Naive B cell (primary cell): ENCODE results near the gene ATP10B. TPM values are rescaled to one million over a fixed set of nuclear protein-coding genes. Genes with fewer than 3 reads are reported as not detected.

Source experiments
- ATAC-seq, 2 donors: fragments of 150-1000 bp; cut with Tn5 transposase; 2 replicates each; pipeline ENCODE4 v1.10.0; 2021; ENCODE audit warnings: low read depth in 2 of 2, mild to moderate bottlenecking in 2 of 2, moderate library complexity in 2 of 2
- DNase-seq: peaks from one replicate; pipeline ENCODE4 v3.0.0; 2022
- H3K27ac Mint-ChIP-seq, 6 donors: one replicate each; pipeline ENCODE4 v1.8.0; 2020 to 2022; ENCODE audit warnings: mild to moderate bottlenecking in 6 of 6, mixed read lengths in 6 of 6, moderate library complexity in 5 of 6, inconsistent platforms in 2 of 6
- H3K27me3 Mint-ChIP-seq, 3 donors: one replicate each; pipeline ENCODE4 v1.8.0; 2021 to 2022; ENCODE audit warnings: mixed read lengths in 3 of 3, mild to moderate bottlenecking in 1 of 3
- H3K36me3 Mint-ChIP-seq, 2 donors: one replicate each; pipeline ENCODE4 v1.8.0; 2020 to 2022; ENCODE audit warnings: mixed read lengths in 2 of 2, inconsistent platforms in 1 of 2, mild to moderate bottlenecking in 1 of 2
- H3K4me1 Mint-ChIP-seq, 3 donors: one replicate each; pipeline ENCODE4 v1.8.0; 2020 to 2022; ENCODE audit warnings: mixed read lengths in 3 of 3, inconsistent platforms in 1 of 3, mild to moderate bottlenecking in 1 of 3, moderate library complexity in 1 of 3
- H3K4me3 Mint-ChIP-seq, 8 donors: one replicate each; pipeline ENCODE4 v1.8.0; 2020 to 2022; ENCODE audit warnings: mild to moderate bottlenecking in 8 of 8, mixed read lengths in 8 of 8, moderate library complexity in 8 of 8, inconsistent platforms in 2 of 8
- H3K9me3 Mint-ChIP-seq, 7 donors: one replicate each; pipeline ENCODE4 v1.8.0; 2020 to 2022; ENCODE audit warnings: mixed read lengths in 7 of 7, mild to moderate bottlenecking in 5 of 7, inconsistent platforms in 2 of 7, moderate library complexity in 1 of 7
- polyA plus RNA-seq, 6 donors: library from polyadenylated mRNA; unstranded; fragments of 300-500 nt; fragmentation: Illumina TruSeq; gene quantifications; one replicate each; pipeline ENCODE4 v1.2.3, GENCODE V29; 2021; ENCODE audit warnings: low read depth in 6 of 6

ATP10B gene
- polyA plus RNA-seq, 6 donors from 2014 or later: not detected

DNA sequence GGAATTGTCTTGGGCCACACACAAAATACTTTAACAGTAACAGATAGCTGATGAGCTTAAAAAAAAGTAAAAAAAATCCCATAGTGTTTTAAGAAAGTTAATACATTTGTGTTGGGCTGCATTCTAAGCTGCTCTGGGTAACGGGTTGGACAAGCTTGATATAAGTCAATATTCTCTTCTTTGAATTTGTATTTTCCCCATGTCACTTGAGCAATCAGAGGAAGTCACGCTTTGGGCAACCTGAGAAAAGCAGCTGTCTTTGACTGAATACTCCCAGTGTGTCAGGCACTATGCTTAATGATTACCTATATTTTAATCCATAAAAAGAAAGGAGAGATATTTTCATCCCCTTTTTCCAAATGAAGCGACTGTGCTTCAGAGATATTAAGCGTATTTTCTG, 84.9 kb downstream of the ATP10B start:
- no peaks in the 10 kb centered on the region for H3K36me3 Mint-ChIP-seq
- H3K27me3 Mint-ChIP-seq: peaks cover 0 to 14% (median 0%) of the 10 kb centered on the region in 3 donors
- ATAC-seq (no peak), DNase-seq (no peak)
- H3K4me1 Mint-ChIP-seq: no peaks in the 10 kb centered on the region
- no peak overlapping the region for H3K27ac Mint-ChIP-seq
- H3K9me3 Mint-ChIP-seq: peaks cover 0 to 10% (median 2%) of the 10 kb centered on the region in 7 donors
- H3K4me3 Mint-ChIP-seq: no peak overlapping the region

- DNase-seq (no peak), ATAC-seq (no peak)
- H3K9me3 Mint-ChIP-seq: peaks cover 0 to 19% (median 13%) of the 10 kb centered on the region in 7 donors
- no peak overlapping the region for H3K27ac Mint-ChIP-seq
- peaks cover 4 to 21% (median 19%) of the 10 kb centered on the region in 3 donors for H3K27me3 Mint-ChIP-seq
- H3K4me3 Mint-ChIP-seq: no peak overlapping the region
- H3K4me1 Mint-ChIP-seq: no peaks in the 10 kb centered on the region
- H3K36me3 Mint-ChIP-seq: no peaks in the 10 kb centered on the region
These were observed 92.0 kb downstream of the ATP10B start for GRCh38 chr5:160760008-160760407.

DNA sequence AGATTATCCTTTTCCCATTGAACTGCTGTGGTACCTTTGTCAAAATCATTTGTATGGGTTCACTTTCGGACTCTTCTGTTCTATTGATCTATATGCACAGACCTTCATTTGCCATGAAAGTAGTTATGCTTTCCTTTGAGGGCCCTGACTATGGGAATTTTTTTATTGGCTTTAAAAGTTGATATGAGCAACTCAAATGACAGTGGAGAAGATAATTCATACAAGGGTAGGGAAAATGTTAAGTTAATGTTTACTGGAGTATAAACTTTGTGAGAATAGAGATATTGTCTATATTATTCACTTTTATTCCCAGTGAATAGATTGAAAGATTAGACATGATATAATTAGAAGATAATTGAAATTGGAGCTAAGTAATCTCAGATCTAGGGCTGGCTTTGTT, 94.8 kb downstream of the ATP10B start:
- Mint-ChIP-seq H3K4me1 (no peaks in the 10 kb centered on the region), H3K27ac (no peak overlapping the region), H3K27me3 (peaks cover 4 to 21% (median 11%) of the 10 kb centered on the region in 3 donors), H3K9me3 (peaks cover 0 to 15% (median 11%) of the 10 kb centered on the region in 7 donors), H3K36me3 (no peaks in the 10 kb centered on the region), H3K4me3 (no peak overlapping the region)
- ATAC-seq (no peak), DNase-seq (no peak)

DNA sequence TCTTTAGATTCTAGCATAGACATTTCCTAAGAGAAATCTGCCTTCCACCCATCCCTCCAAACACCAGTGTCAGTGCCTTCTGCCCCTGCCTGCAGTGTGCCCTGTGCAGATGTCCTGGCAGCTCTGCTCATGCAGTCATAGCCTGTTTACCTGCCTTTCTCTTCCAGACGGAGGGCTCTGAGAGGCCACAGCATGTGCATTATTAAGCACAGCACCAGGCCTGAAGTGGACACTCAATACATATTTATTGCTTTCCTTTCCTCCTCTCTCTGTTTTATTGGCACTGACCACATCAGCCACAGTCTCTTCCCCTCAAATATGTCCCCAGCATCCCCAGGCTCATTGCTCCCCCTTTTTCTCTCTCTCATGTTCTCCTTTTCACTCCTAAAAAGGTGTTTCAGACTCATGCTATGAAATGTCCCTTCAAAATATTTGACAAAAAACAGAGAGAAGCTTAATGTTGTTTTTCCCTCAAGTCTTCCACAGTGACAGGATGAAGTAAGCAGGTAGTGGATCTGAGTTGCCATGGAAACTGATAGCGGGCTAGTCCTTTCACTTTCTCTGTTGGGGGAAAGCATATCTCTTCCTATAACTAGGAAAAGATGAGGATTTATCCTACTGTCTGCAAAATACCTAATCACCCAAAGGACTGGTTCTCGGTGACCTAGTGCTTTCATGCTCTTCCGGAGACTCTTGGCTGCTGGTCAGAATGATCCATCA, 100.9 kb downstream of the ATP10B start:
- Mint-ChIP-seq H3K36me3 (no peaks in the 10 kb centered on the region), H3K27me3 (peaks cover under 1 to 13% (median 11%) of the 10 kb centered on the region in 3 donors), H3K27ac (no peak overlapping the region), H3K4me1 (no peaks in the 10 kb centered on the region), H3K9me3 (peaks cover 0 to 4% (median 0%) of the 10 kb centered on the region in 7 donors), H3K4me3 (no peak overlapping the region)
- ATAC-seq (no peak), DNase-seq (no peak)

DNA sequence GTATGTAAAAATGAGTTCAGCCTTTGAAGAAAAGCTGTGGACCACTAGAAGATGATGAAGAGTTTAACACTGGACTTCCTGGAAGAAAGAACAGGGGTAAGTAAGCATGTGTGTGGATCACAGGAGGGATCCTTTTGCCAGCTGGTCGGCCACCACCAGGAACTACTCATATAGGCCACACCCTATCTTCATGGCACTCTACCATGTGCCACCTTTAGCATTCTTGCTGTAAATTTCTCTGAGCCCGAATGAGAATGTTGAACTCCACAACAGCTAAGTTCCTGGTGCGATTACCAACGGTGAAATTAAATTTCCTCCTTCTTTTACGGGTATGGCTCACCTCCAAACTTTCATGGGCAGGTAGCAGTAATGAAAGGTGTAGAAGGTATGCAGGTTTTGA, 102.3 kb downstream of the ATP10B start:
- Mint-ChIP-seq H3K9me3 (no peaks in the 10 kb centered on the region), H3K4me3 (no peak overlapping the region), H3K27ac (no peak overlapping the region), H3K36me3 (no peaks in the 10 kb centered on the region), H3K4me1 (no peaks in the 10 kb centered on the region), H3K27me3 (peaks cover 0 to 13% (median 10%) of the 10 kb centered on the region in 3 donors)
- no peak for DNase-seq
- ATAC-seq: no peak

DNA sequence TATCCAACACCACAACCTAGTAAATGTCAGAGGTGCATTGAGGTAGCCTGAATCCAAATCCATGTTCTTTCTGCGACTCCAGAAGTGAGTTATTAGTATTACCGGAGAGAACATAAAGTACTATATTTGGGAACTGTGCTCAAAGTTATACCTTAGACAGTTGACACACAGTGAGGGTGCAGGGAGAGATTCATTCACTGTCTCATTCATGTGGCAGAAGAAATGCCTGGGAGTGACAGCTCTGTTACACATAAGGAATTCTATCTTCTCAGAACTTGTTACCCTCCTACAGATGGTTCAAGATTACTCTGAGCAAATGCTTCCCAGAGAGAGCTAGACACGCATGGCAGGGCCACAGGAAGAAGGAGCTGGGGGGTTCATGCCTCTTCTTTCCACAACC, 103.0 kb downstream of the ATP10B start:
- Mint-ChIP-seq H3K4me3 (no peak overlapping the region), H3K9me3 (no peaks in the 10 kb centered on the region), H3K27ac (no peak overlapping the region), H3K27me3 (peaks cover 0 to 13% (median 10%) of the 10 kb centered on the region in 3 donors), H3K4me1 (no peaks in the 10 kb centered on the region), H3K36me3 (no peaks in the 10 kb centered on the region)
- DNase-seq: no peak
- ATAC-seq: no peak

GRCh38 chr5:160747987-160748386, 104.0 kb downstream of the ATP10B start:
- Mint-ChIP-seq H3K36me3 (no peaks in the 10 kb centered on the region), H3K27ac (no peak overlapping the region), H3K27me3 (peaks cover 0 to 13% (median 10%) of the 10 kb centered on the region in 3 donors), H3K4me1 (no peaks in the 10 kb centered on the region), H3K4me3 (no peak overlapping the region), H3K9me3 (no peaks in the 10 kb centered on the region)
- DNase-seq: no peak
- no peak for ATAC-seq

GRCh38 chr5:160747559-160747958, 104.5 kb downstream of the ATP10B start:
- Mint-ChIP-seq H3K4me3 (no peak overlapping the region), H3K9me3 (no peaks in the 10 kb centered on the region), H3K27me3 (peaks cover 0 to 13% (median 10%) of the 10 kb centered on the region in 3 donors), H3K36me3 (no peaks in the 10 kb centered on the region), H3K27ac (no peak overlapping the region), H3K4me1 (no peaks in the 10 kb centered on the region)
- DNase-seq (no peak), ATAC-seq (no peak)

DNA sequence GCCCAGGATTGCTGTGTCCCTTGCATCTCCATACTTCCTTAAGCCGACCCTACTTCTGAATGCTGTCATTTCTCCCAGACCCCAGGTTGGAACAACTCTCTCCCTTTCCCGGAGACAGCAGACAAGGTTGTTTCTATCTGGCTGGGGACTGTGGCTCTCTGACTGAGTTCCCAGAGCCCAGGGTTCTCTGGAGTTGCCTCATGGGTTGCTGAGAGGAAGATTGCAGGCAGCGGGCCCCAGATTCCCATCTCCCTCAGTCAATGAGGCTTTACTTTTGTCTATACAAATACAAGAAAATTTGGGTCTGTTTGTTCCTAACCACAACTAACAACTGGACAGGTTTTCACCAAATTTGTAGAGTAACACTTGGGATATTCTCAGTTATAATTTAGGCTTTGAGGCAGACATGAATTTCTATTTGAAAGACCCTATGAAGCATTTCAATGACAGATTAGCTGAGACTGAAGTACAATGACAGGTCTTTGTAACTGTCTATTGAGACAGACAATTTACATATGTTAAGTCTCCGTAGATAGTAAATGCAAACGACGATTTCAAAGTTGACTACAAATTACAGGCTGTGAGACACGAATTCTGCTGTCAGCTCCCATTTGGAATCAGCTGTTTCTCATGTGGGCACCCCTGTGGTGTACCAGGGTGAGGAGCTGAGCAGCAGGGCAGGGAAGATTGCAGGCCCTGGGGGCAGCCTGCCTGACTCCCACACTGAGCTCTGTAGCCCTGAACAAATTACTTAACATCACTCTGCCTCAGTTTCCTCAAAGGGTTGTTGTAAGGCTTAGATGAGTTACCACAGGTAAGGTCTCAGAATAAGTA, 107.5 kb downstream of the ATP10B start:
- Mint-ChIP-seq H3K27me3 (no peaks in the 10 kb centered on the region), H3K9me3 (no peaks in the 10 kb centered on the region), H3K4me3 (no peak overlapping the region), H3K4me1 (no peaks in the 10 kb centered on the region), H3K36me3 (no peaks in the 10 kb centered on the region), H3K27ac (no peak overlapping the region)
- DNase-seq: no peak
- ATAC-seq: no peak

GRCh38 chr5:160743027-160743426, 109.0 kb downstream of the ATP10B start:
- DNase-seq (no peak), ATAC-seq (no peak)
- Mint-ChIP-seq H3K27me3 (peaks cover 0 to 4% (median 0%) of the 10 kb centered on the region in 3 donors), H3K36me3 (no peaks in the 10 kb centered on the region), H3K27ac (no peak overlapping the region), H3K9me3 (no peaks in the 10 kb centered on the region), H3K4me3 (no peak overlapping the region), H3K4me1 (no peaks in the 10 kb centered on the region)

GRCh38 chr5:160742446-160742845, 109.6 kb downstream of the ATP10B start:
- no peak overlapping the region for H3K27ac Mint-ChIP-seq
- DNase-seq: no peak
- H3K9me3 Mint-ChIP-seq: no peaks in the 10 kb centered on the region
- no peaks in the 10 kb centered on the region for H3K36me3 Mint-ChIP-seq
- peaks cover 0 to 4% (median 0%) of the 10 kb centered on the region in 3 donors for H3K27me3 Mint-ChIP-seq
- ATAC-seq: no peak
- H3K4me1 Mint-ChIP-seq: no peaks in the 10 kb centered on the region
- H3K4me3 Mint-ChIP-seq: no peak overlapping the region

DNA sequence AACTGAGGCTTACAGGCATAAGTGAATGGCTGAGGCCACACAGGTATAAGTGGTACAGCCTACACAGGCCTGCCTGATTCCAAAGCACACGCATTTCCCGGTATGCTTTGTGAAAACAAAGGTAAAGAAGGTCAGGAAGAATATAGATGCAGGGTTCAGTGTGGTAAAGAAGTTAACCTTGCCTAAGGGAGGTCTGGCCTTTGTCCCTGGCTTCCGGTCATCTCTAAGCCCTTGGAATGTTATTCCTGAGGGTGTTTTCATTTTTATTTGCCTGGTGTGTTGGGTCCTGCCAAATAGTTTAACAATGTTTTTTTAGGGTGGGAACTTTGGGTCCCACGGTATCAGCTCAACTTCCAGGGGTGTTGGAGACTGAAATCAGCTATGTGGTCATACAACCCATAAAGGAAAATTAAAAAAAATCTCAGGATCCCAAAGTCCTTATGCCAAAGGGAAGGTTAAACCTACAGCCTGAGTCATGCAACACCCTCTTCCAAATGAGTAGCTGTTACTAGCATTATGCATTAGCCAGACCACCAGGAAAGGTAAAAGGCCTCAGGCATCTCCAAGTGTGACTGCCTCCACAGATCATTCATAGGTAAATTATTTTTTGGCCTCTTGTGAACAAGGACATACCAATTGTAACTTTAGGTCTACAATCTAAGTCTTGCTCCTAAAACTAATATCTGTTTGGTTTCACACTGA, 124.6 kb downstream of the ATP10B start:
- H3K36me3 Mint-ChIP-seq: no peaks in the 10 kb centered on the region
- H3K4me3 Mint-ChIP-seq: no peak overlapping the region
- H3K27me3 Mint-ChIP-seq: peaks cover 5 to 17% (median 15%) of the 10 kb centered on the region in 3 donors
- H3K9me3 Mint-ChIP-seq: peaks cover 0 to 12% (median 0%) of the 10 kb centered on the region in 7 donors
- no peak overlapping the region for H3K27ac Mint-ChIP-seq
- DNase-seq (no peak), ATAC-seq (no peak)
- no peaks in the 10 kb centered on the region for H3K4me1 Mint-ChIP-seq

DNA sequence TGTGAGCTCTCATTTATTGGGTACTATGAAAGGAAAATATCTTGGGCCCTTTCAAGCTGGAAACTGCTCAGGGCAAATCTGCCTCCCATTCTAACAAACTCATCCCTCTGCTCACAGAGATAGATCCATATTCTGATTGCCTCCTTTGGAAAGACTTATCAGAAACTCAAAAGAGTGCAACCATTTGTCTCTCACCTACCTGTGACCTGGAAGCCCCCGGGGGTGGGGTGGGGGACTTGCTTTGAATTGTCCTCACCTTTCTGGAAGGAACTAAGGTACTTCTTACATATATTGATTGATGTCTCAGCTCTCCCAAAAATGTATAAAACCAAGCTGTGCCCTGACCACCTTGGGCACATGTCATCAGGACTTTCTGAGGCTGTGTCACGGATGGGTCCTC, 125.3 kb downstream of the ATP10B start:
- H3K36me3 Mint-ChIP-seq: no peaks in the 10 kb centered on the region
- H3K27ac Mint-ChIP-seq: no peak overlapping the region
- peaks cover 5 to 17% (median 15%) of the 10 kb centered on the region in 3 donors for H3K27me3 Mint-ChIP-seq
- no peaks in the 10 kb centered on the region for H3K4me1 Mint-ChIP-seq
- DNase-seq (no peak), ATAC-seq (no peak)
- no peak overlapping the region for H3K4me3 Mint-ChIP-seq
- peaks cover 0 to 9% (median 0%) of the 10 kb centered on the region in 7 donors for H3K9me3 Mint-ChIP-seq
